HT-29 (cell line): ENCODE measurements around the gene FBXL12. TPM values are rescaled to one million over a fixed set of nuclear protein-coding genes. Genes with fewer than 3 reads are reported as not detected.
"Not testable (repeated sequence)": the region's sequence is repeated elsewhere in the genome, so short reads cannot be mapped to it uniquely, and the experiment has no call there.

Experiments used
- DNase-seq: peaks from one replicate; pipeline ENCODE4 v3.0.0-alpha.2; 2015; ENCODE audit warnings: low spot score
- total RNA-seq: library from RNA; depleted of rRNA; stranded (reverse); fragments of >200 nt; shearing (Covaris generic); gene quantifications from 2 replicates; pipeline ENCODE4 v1.2.3, GENCODE V29; 2014

Gene FBXL12
- total RNA-seq, 1 experiment from 2014 or later: 40.7 TPM

- DNase-seq: no peak
These were observed 20.5 kb upstream of the FBXL12 start for GRCh38 chr19:9839415-9839814.

DNA sequence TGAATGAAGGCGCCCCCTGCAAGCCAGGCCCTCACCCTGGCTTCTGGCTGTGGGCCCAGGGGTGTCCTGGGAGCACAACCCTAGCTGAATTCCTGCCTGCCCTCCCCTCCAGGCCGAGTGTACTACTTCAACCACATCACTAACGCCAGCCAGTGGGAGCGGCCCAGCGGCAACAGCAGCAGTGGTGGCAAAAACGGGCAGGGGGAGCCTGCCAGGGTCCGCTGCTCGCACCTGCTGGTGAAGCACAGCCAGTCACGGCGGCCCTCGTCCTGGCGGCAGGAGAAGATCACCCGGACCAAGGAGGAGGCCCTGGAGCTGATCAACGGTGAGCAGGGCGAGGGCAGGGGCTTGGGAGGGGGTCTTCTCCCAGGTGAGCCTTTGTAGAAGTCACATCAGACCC lies 19.4 kb upstream of the FBXL12 start:
- DNase-seq: no peak

- DNase-seq: no peak
These were observed 17.1 kb upstream of the FBXL12 start for GRCh38 chr19:9836021-9836420.

DNA sequence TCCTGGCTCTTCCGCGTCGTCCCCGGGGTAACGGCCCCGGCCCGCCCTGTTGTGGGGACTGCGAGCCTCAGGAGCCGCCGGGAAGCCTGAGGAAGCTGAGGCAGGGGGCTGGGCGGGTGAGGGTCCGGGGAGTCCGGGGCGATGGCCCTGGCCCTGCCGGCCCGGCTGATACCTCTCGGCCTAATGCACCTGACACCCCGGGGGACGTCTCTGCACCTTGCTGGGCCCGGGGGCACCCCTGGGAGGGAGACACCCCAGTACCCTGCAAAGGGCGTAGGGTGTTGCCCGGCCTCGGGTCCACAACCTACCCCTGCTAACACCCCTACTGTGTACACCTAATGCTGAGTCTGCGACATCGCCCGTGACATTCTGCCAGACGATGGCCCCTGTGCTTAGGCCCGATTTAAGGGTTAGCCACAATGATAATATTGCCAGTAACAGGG lies 16.6 kb upstream of the FBXL12 start:
- no peak for DNase-seq

- peak; percentile 96 for DNase-seq
These were observed 16.0 kb upstream of the FBXL12 start, which contains the start of gene PIN1 for GRCh38 chr19:9834726-9835506. Gene PIN1 (plus strand): TSS chr19:9835318. CDS start chr19:9835345, 27 bp downstream.

DNA sequence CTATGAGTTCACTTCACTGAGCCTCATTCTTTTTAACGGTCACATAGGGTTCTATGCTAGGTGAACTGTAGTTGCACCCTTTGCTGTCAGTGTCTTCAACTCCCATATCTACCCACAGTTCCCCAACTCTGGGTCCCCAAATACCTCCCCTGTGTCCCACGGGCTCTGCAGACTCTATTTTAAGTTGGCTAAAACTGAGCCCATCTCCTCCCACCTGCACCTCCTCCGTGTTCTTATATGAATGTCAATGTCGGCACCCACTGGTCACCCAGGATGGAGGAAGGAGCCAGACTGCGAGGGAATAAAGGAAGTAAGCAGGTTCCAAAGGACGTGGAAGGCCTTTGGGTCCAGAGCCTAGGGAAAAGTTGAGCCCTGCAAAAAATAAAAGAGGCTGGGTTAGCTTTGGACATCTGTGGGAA lies 15.4 kb upstream of the FBXL12 start:
- DNase-seq: no peak

DNA sequence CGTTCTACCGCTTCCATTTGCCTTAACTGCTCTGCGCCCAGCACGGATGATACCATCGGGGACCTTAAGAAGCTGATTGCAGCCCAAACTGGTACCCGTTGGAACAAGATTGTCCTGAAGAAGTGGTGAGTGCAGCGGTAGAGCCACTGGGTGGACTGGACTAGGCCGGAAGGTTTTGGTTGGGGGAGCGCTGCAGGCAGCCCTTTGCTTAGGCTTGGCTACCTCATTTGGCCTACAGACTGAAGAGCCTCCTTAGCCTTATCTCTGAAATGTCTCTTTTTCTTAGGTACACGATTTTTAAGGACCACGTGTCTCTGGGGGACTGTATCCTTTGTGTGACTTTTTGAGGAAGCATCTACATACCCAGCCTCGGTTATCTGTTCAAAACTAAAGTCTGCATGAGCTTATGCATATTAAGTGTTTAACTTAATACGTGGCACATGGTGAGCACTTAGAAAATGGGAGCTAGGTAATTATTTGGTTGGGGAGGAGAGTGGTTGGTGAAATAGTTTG lies 9.7 kb upstream of the FBXL12 start:
- DNase-seq: no peak

- DNase-seq: peak; percentile 88
These were observed 8.7 kb upstream of the FBXL12 start, which contains the start of gene UBL5 for GRCh38 chr19:9827289-9828238. Gene UBL5 (plus strand): TSS chr19:9827918. CDS start chr19:9828338, 420 bp downstream.

GRCh38 chr19:9823816-9824215 lies 4.9 kb upstream of the FBXL12 start:
- DNase-seq: no peak

DNA sequence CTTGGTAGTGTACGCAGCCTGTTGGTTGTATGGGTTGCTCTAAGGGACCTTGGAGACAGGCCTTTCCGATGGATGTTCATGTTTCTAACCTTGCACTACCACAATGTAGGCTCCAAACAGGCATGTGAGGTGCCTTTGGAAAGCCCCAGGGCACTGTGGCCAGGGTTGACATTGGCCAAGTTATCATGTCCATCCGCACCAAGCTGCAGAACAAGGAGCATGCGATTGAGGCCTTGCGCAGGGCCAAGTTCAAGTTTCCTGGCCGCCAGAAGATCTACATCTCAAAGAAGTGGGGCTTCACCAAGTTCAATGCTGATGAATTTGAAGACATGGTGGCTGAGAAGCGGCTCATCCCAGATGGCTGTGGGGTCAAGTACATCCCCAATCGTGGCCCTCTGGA lies 1.2 kb upstream of the FBXL12 start:
- DNase-seq: not testable (repeated sequence)

DNA sequence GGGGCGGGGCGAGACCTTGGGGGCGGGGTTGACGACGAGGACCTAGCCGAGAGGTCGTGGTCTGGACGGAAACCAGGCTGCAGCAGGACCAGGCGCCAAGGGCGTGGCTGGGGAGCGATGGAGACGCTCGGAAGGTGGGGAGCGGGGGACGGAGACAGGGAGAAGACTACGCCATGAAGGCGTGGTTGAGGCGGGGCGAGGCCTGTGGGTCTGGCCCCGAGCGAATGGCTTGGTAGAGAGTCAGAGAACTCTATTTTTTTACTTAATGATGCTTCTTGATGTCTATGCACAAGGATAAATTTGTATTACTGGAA lies 674 bp upstream of the FBXL12 start:
- no peak for DNase-seq

GRCh38 chr19:9818175-9818733 lies 625 bp downstream of the FBXL12 start:
- peak; percentile 3 for DNase-seq

DNA sequence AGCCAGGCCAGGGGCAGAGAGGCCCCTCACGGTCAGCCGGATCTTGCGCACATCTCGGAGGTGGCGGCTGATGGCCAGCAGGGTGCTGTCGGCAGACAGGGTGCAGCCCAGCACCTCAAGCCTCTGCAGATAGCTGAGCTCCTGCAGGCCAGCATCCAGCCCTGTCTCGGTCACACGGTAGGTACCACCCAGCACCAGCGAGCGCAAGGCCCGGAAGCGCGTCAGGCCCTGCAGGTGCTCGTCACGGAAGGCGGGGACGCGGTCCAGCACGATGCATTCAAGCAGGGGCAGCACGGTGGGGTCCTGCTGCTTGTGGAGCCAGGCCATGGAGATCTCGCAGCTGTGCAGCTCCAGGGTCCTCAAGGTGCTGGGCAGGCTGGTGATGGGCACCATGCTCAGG lies 7.7 kb downstream of the FBXL12 start:
- DNase-seq: no peak

GRCh38 chr19:9808855-9809824 lies 9.7 kb downstream of the FBXL12 start:
- DNase-seq: no peak

DNA sequence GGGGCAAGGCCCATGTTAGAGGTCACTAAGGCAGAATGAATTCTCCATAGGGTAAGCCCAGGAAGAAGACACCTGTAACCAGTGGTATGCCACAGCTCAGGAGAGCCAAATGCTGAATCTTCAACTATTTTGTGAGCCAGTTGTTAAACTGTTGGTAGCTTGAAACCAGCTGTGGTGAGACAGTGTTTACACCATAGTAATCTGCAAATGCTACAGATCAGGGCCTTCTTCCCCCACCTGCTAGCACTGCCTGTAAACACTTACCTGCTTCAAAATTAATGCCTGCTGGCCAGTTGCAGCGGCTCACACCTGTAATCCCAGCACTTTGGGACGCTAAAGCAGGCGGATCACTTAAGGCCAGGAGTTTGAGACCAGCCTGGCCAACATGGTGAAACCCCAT lies 12.1 kb downstream of the FBXL12 start:
- no peak for DNase-seq

- DNase-seq: no peak
These were observed 16.9 kb downstream of the FBXL12 start for GRCh38 chr19:9801976-9802375.

- DNase-seq: no peak
These were observed 19.7 kb downstream of the FBXL12 start for GRCh38 chr19:9799162-9799561.

DNA sequence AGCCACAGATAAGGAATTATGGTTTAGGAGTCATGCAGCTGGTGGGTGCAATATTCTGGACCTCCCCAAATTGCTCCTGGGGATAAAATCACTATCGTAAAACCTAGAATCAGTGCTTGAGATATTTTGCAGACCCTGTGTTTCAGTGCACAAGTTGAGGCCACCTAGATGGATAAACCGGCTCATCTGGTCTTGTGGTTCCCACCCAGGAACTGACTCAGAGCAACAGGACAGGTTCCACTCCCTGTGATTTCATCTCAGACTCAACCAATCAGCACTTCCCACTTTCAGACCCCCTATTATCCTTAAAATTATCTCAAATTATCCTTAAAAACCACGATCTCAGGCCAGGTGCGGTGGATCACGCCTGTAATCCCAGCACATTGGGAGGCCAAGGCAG lies 21.0 kb downstream of the FBXL12 start:
- peak; percentile 27 for DNase-seq

- DNase-seq: peak; percentile 91
These were observed 22.6 kb downstream of the FBXL12 start for GRCh38 chr19:9796113-9796773.

DNA sequence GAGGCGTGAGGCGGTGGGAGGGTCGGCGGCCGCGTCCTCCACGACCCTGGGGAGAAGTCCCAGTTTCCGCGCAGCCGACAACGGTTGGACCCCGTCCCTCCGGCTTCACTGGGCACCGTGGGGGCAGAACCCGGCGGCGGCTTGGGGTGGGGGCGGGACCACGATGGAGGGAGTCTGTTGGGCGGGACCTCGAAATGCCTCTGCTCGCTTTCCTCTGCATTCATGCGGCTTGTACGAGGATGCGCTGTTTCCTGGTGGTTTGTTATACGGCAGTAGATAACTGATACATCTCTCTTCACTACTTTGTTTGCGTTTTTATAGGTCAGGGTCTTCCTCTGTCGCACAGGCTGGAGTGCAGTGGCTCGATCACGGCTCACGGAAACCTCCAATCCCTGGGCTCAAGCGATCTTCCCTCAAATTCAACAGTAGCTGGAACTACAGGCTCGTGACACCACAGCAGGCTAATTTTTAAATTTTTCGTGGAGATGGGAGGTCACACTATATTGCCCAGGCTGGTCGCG lies 25.7 kb downstream of the FBXL12 start:
- no peak for DNase-seq
